Measurements from ENCODE around the gene TWIST1. TPM values are rescaled to one million over a fixed set of nuclear protein-coding genes. Genes with fewer than 3 reads are reported as not detected.

Gene TWIST1
- total RNA-seq (10 to 100 TPM in 5 of 9 donors, 1 to 10 TPM in 4; 1.8 to 22.1 (median 11.5) TPM), polyA plus RNA-seq (10 to 100 TPM in 1 of 3 donors, 1 to 10 TPM in 2; 1.9 to 17.9 (median 3.0) TPM)
- long read RNA-seq, donor 1, transcript TWIST1-201 (2 exons, 1,666 nt): major isoform, 9 of 41 reads
- long read RNA-seq, donor 1, partial matches to known transcripts: 32 of 41 reads
- long read RNA-seq, donor 1, other reads (novel, unspliced or antisense): 0 of 41 reads
- long read RNA-seq, donor 2, transcript TWIST1-201 (2 exons, 1,666 nt): major isoform, 9 of 30 reads
- long read RNA-seq, donor 2, partial matches to known transcripts: 21 of 30 reads
- long read RNA-seq, donor 2, other reads (novel, unspliced or antisense): 0 of 30 reads
- long read RNA-seq, donor 3, transcript TWIST1-201 (2 exons, 1,666 nt): major isoform, 5 of 5 reads
- long read RNA-seq, donor 3, partial matches to known transcripts: 0 of 5 reads
- long read RNA-seq, donor 3, other reads (novel, unspliced or antisense): 0 of 5 reads
- long read RNA-seq, donor 4, partial matches to known transcripts: 1 of 2 reads
- long read RNA-seq, donor 4, other reads (novel, unspliced or antisense): 0 of 2 reads
- long read RNA-seq, donor 5, transcript TWIST1-201 (2 exons, 1,666 nt): major isoform, 12 of 14 reads
- long read RNA-seq, donor 5, partial matches to known transcripts: 0 of 14 reads
- long read RNA-seq, donor 5, other reads (novel, unspliced or antisense): 1 of 14 reads
- long read RNA-seq, donor 6, partial matches to known transcripts: 2 of 2 reads
- long read RNA-seq, donor 6, other reads (novel, unspliced or antisense): 0 of 2 reads
- long read RNA-seq, donor 7, transcript TWIST1-201 (2 exons, 1,666 nt): major isoform, 9 of 25 reads
- long read RNA-seq, donor 7, partial matches to known transcripts: 16 of 25 reads
- long read RNA-seq, donor 7, other reads (novel, unspliced or antisense): 0 of 25 reads
- long read RNA-seq, donor 8, transcript TWIST1-201 (2 exons, 1,666 nt): major isoform, 13 of 14 reads
- long read RNA-seq, donor 8, partial matches to known transcripts: 0 of 14 reads
- long read RNA-seq, donor 8, other reads (novel, unspliced or antisense): 0 of 14 reads
- long read RNA-seq, donor 9, transcript TWIST1-201 (2 exons, 1,666 nt): major isoform, 16 of 72 reads
- long read RNA-seq, donor 9, partial matches to known transcripts: 56 of 72 reads
- long read RNA-seq, donor 9, other reads (novel, unspliced or antisense): 0 of 72 reads
- long read RNA-seq, donor 10, transcript TWIST1-201 (2 exons, 1,666 nt): major isoform, 12 of 12 reads
- long read RNA-seq, donor 10, partial matches to known transcripts: 0 of 12 reads
- long read RNA-seq, donor 10, other reads (novel, unspliced or antisense): 0 of 12 reads

DNA sequence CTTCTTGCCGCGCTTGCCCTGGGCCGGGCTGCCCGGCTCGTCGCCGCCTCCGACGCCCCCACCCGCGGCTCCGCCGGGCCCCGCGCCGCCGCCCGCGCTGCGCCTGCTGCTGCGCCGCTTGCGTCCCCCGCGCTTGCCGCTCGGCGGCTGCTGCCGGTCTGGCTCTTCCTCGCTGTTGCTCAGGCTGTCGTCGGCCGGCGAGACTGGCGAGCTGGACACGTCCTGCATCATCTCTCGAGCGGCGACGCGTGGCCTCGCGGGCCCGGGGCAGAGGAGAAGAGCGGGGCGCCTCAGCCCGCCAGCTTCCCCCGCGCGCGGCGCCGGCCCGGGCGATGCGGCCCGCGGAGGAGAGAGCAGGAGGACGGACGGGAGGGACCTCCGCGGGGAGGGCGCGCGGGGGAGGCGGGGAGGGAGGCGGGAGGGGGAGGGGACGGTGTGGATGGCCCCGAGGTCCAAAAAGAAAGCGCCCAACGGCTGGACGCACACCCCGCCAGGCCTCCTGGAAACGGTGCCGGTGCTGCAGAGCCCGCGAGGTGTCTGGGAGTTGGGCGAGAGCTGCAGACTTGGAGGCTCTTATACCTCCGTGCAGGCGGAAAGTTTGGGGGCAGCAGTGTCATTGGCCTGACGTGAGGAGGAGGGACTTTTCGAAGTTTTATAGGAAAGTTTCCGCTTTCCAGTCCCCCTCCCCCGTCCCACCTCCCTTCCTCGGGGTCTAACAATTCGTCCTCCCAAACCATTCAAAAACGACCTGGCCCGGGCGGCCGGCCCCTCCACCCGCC is at the start of gene TWIST1:
Gene TWIST1, minus strand, starts transcription at position 546 of the 779 bp plus-strand sequence. Its CDS starts 315 bp downstream, at position 231.
- TF ChIP-seq, protein P1, sequence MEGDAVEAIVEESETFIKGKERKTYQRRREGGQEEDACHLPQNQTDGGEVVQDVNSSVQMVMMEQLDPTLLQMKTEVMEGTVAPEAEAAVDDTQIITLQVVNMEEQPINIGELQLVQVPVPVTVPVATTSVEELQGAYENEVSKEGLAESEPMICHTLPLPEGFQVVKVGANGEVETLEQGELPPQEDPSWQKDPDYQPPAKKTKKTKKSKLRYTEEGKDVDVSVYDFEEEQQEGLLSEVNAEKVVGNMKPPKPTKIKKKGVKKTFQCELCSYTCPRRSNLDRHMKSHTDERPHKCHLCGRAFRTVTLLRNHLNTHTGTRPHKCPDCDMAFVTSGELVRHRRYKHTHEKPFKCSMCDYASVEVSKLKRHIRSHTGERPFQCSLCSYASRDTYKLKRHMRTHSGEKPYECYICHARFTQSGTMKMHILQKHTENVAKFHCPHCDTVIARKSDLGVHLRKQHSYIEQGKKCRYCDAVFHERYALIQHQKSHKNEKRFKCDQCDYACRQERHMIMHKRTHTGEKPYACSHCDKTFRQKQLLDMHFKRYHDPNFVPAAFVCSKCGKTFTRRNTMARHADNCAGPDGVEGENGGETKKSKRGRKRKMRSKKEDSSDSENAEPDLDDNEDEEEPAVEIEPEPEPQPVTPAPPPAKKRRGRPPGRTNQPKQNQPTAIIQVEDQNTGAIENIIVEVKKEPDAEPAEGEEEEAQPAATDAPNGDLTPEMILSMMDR (IDR thresholded peaks at IDR 0.05): no peak
- TF ChIP-seq POLR2A (IDR thresholded peaks at IDR 0.05): peak in 1 of 2 donors; percentile 44
- Histone ChIP-seq H3K36me3 (replicated peaks in 1 of 2) (no peaks in the 10 kb centered on the region), H3K27me3 (peaks cover 52% of the 10 kb centered on the region), H3K4me3 (peak within 1 kb of the TSS in 3 of 4 donors; percentile 7 to 56 (median 46)), H3K9me3 (replicated peaks in 1 of 3) (no peaks in the 10 kb centered on the region), H3K4me1 (replicated peaks in 1 of 2) (peaks cover 4 to 11% of the 10 kb centered on the region in 2 donors), H3K27ac (peak within 1 kb of the TSS in 2 of 5 donors; percentile 26 to 77)
- intact Hi-C loops (cut with DNase I): no loop called here
- DNase-seq: peak; percentile 46 to 80 (median 57)
- 0 to 2% (median 1%) methylated on average over 9 to 91 of the region's 91 CpGs for WGBS, 4 donors

DNA sequence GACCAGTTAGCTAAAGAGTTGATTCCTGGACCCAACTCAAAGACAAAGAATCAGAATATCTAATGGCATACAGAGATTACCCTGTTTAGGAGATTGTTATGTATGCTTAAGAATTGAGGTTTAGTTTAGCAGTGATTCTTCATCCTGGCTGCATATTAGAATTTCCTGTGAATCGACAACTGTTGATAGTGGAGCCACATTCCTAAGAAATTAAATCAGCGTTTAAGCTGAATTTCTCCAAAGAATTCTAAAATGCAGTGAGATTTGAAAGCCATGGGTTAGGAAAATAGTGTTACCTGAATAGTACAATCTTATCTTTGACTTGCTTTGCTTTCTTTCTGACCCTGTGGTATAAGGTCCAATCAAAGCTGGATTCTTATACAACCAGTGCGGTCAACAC is 44.2 kb upstream of the TWIST1 start:
- H3K36me3 ChIP-seq (replicated peaks in 1 of 2): no peaks in the 10 kb centered on the region
- TF ChIP-seq, protein P1 (IDR thresholded peaks at IDR 0.05): no peak
- TF ChIP-seq POLR2A (IDR thresholded peaks at IDR 0.05): no peak
- no peak overlapping the region for H3K27ac ChIP-seq
- H3K4me1 ChIP-seq (replicated peaks in 1 of 2): no peaks in the 10 kb centered on the region
- no peaks in the 10 kb centered on the region for H3K27me3 ChIP-seq
- intact Hi-C loops (cut with DNase I): no loop called here
- no peaks in the 10 kb centered on the region for H3K9me3 ChIP-seq (replicated peaks in 1 of 3)
- no peak overlapping the region for H3K4me3 ChIP-seq
- no peak for DNase-seq
- 76 to 89% (median 78%) methylated on average over 3 of the region's 3 CpGs for WGBS, 4 donors

DNA sequence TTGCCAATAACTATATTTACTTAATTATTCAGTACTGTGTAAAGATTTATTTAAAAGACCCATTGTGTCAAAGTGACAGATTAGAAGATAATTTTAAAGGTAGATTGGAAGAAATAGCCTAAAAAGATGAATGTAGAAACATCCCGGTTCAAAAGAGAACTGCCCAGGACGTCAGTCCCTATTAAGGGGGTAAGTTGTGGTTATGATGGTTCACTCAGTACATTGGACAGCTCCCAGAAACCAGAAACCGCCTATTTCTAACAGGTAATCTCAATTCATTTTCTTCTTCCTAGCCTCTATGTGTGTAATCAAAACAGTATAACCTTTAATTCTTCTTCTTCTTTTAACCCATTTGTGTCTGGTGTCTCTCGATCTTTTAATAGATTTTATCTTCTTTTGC is 29.3 kb upstream of the TWIST1 start:
- Histone ChIP-seq H3K36me3 (replicated peaks in 1 of 2) (no peaks in the 10 kb centered on the region), H3K27ac (no peak overlapping the region), H3K9me3 (replicated peaks in 1 of 3) (no peaks in the 10 kb centered on the region), H3K4me3 (no peak overlapping the region), H3K27me3 (peaks cover 40% of the 10 kb centered on the region), H3K4me1 (replicated peaks in 1 of 2) (no peaks in the 10 kb centered on the region)
- whole genome bisulfite sequencing, 4 donors: 17 to 20% (median 18%) methylated on average over 4 of the region's 4 CpGs
- intact Hi-C loops (cut with DNase I): no loop called here
- no peak for TF ChIP-seq POLR2A (IDR thresholded peaks at IDR 0.05)
- TF ChIP-seq, protein P1 (IDR thresholded peaks at IDR 0.05): no peak
- DNase-seq: no peak
